WTC11 (cell line): ENCODE measurements around the gene CD207. TPM values are rescaled to one million over a fixed set of nuclear protein-coding genes. Genes with fewer than 3 reads are reported as not detected.

ENCODE experiments used
- ATAC-seq: fragments of 200-7000 bp; cut with Tn5 transposase; 2 replicates; pipeline ENCODE4 v1.10.0; 2021; ENCODE audit warnings: mild to moderate bottlenecking, moderate library complexity
- CTCF ChIA-PET: fragments of 300-600 bp; sonication (Branson Sonifier 250); formaldehyde crosslinking; loops from one replicate; lab custom pipeline; 2021; ENCODE audit warnings: antibody characterized with exemption; lab: Charles Lee
- POLR2A ChIA-PET: fragments of 350-600 bp; sonication (Branson Sonifier 250); formaldehyde crosslinking; loops from one replicate; lab custom pipeline; 2021; ENCODE audit warnings: antibody characterized with exemption; lab: Charles Lee
- DNase-seq: peaks from one replicate; pipeline ENCODE4 v3.0.0; 2021; ENCODE audit warnings: low spot score
- H3K27ac Mint-ChIP-seq: 2 replicates; pipeline ENCODE4 v1.8.0; 2021; ENCODE audit warnings: mixed read lengths
- H3K27me3 Mint-ChIP-seq: 2 replicates; pipeline ENCODE4 v1.8.0; 2021; ENCODE audit warnings: low read depth, mild to moderate bottlenecking, moderate library complexity, mixed read lengths
- H3K36me3 Mint-ChIP-seq: 2 replicates; pipeline ENCODE4 v1.8.0; 2021; ENCODE audit warnings: mixed read lengths
- H3K4me1 Mint-ChIP-seq: 2 replicates; pipeline ENCODE4 v1.8.0; 2022; ENCODE audit warnings: mixed read lengths
- H3K4me3 Mint-ChIP-seq: 2 replicates; pipeline ENCODE4 v1.8.0; 2021; ENCODE audit warnings: mild to moderate bottlenecking, moderate library complexity, mixed read lengths
- H3K9me3 Mint-ChIP-seq: 2 replicates; pipeline ENCODE4 v1.8.0; 2021; ENCODE audit warnings: mixed read lengths
- ELF4 ChIP-seq: sonication (generic); formaldehyde crosslinking; IDR thresholded peaks from 2 replicates; pipeline ENCODE4 v1.8.1; 2022; ENCODE audit warnings: low read depth, mild to moderate bottlenecking, moderate library complexity, missing genetic modification reagents
- ESRRA ChIP-seq: sonication (generic); formaldehyde crosslinking; IDR thresholded peaks from 2 replicates; pipeline ENCODE4 v1.8.1; 2022; ENCODE audit warnings: mild to moderate bottlenecking, missing genetic modification reagents, borderline replicate concordance
- FOXJ3 ChIP-seq: sonication (generic); formaldehyde crosslinking; IDR thresholded peaks from 2 replicates; pipeline ENCODE4 v1.9.0; 2021; ENCODE audit warnings: missing genetic modification reagents, mild to moderate bottlenecking, borderline replicate concordance
- FOXP1 ChIP-seq: sonication (generic); formaldehyde crosslinking; IDR thresholded peaks from 2 replicates; pipeline ENCODE4 v1.8.0; 2022; ENCODE audit warnings: missing genetic modification reagents, mild to moderate bottlenecking, moderate library complexity, borderline replicate concordance
- GABPB1 ChIP-seq: sonication (generic); formaldehyde crosslinking; IDR thresholded peaks from 2 replicates; pipeline ENCODE4 v1.8.1; 2023; ENCODE audit warnings: mild to moderate bottlenecking, missing genetic modification reagents
- GRHL2 ChIP-seq: fragments of 250-450 bp; sonication (Bioruptor Pico); IDR thresholded peaks from 2 replicates; pipeline ENCODE4 v1.8.0; 2022; ENCODE audit warnings: mild to moderate bottlenecking, moderate library complexity; ENCODE audit not compliant: insufficient replicate concordance, severe bottlenecking
- GTF2I ChIP-seq: fragments of 250-450 bp; sonication (Bioruptor Pico); conservative IDR thresholded peaks from 2 replicates; pipeline ENCODE4 v1.4.0; 2021; ENCODE audit warnings: mild to moderate bottlenecking
- JAZF1 ChIP-seq: fragments of 250-450 bp; sonication (Bioruptor Pico); IDR thresholded peaks from 2 replicates; pipeline ENCODE4 v1.9.0; 2021; ENCODE audit warnings: moderate library complexity, mild to moderate bottlenecking, inconsistent platforms
- JUN ChIP-seq: sonication (generic); formaldehyde crosslinking; IDR thresholded peaks from 2 replicates; pipeline ENCODE4 v1.8.0; 2023; ENCODE audit warnings: mild to moderate bottlenecking, missing genetic modification reagents
- KAT7 ChIP-seq: sonication (generic); formaldehyde crosslinking; IDR thresholded peaks from 2 replicates; pipeline ENCODE4 v1.8.1; 2023; ENCODE audit warnings: missing genetic modification reagents, mild to moderate bottlenecking, borderline replicate concordance
- NR1H2 ChIP-seq: sonication (generic); formaldehyde crosslinking; IDR thresholded peaks from 2 replicates; pipeline ENCODE4 v1.9.0; 2021; ENCODE audit warnings: mild to moderate bottlenecking, moderate library complexity, missing genetic modification reagents
- RELA ChIP-seq: sonication (generic); formaldehyde crosslinking; IDR thresholded peaks from 2 replicates; pipeline ENCODE4 v1.8.1; 2022; ENCODE audit warnings: missing genetic modification reagents, mild to moderate bottlenecking, borderline replicate concordance
- SMAD4 ChIP-seq: sonication (generic); formaldehyde crosslinking; IDR thresholded peaks from 2 replicates; pipeline ENCODE4 v1.8.0; 2022; ENCODE audit warnings: mild to moderate bottlenecking, missing genetic modification reagents
- TEAD4 ChIP-seq: sonication (generic); formaldehyde crosslinking; IDR thresholded peaks from 2 replicates; pipeline ENCODE4 v1.8.0; 2022; ENCODE audit warnings: mild to moderate bottlenecking, missing genetic modification reagents
- ZNF121 ChIP-seq: sonication (generic); formaldehyde crosslinking; IDR thresholded peaks from 2 replicates; pipeline ENCODE4 v1.8.0; 2023; ENCODE audit warnings: missing genetic modification reagents
- ZNF317 ChIP-seq: sonication (generic); formaldehyde crosslinking; IDR thresholded peaks from 2 replicates; pipeline ENCODE4 v1.8.1; 2023; ENCODE audit warnings: low read depth, mild to moderate bottlenecking, moderate library complexity, missing genetic modification reagents, borderline replicate concordance
- total RNA-seq: library from RNA; stranded (reverse); gene quantifications from 3 replicates; pipeline ENCODE4 v1.2.3, GENCODE V29; 2021
- TF ChIP-seq, protein P1 (sequence below): sonication (generic); formaldehyde crosslinking; IDR thresholded peaks from 2 replicates; pipeline ENCODE4 v1.8.0; 2022; ENCODE audit warnings: missing genetic modification reagents
- TF ChIP-seq, protein P2 (sequence below): sonication (generic); formaldehyde crosslinking; IDR thresholded peaks from 2 replicates; pipeline ENCODE4 v1.8.1; 2023; ENCODE audit warnings: mild to moderate bottlenecking, missing genetic modification reagents
- TF ChIP-seq, protein P3 (sequence below): sonication (generic); formaldehyde crosslinking; IDR thresholded peaks from 2 replicates; pipeline ENCODE4 v1.8.1; 2022; ENCODE audit warnings: low read depth, missing genetic modification reagents, borderline replicate concordance
- TF ChIP-seq, protein P4 (sequence below): fragments of 250-450 bp; sonication (Bioruptor Pico); IDR thresholded peaks from 2 replicates; pipeline ENCODE4 v1.9.0; 2021; ENCODE audit warnings: moderate library complexity, mild to moderate bottlenecking, inconsistent platforms, borderline replicate concordance
- TF ChIP-seq, protein P5 (sequence below): sonication (generic); formaldehyde crosslinking; IDR thresholded peaks from 2 replicates; pipeline ENCODE4 v1.8.1; 2023; ENCODE audit warnings: mild to moderate bottlenecking, missing genetic modification reagents, moderate library complexity
- TF ChIP-seq, protein P6 (sequence below): sonication (generic); formaldehyde crosslinking; IDR thresholded peaks from 2 replicates; pipeline ENCODE4 v1.8.0; 2023; ENCODE audit warnings: missing genetic modification reagents
- TF ChIP-seq, protein P7 (sequence below): fragments of 250-450 bp; sonication (Bioruptor Pico); IDR thresholded peaks from 2 replicates; pipeline ENCODE4 v1.9.0; 2021; ENCODE audit warnings: mild to moderate bottlenecking
- TF ChIP-seq, protein P8 (sequence below): sonication (generic); formaldehyde crosslinking; IDR thresholded peaks from 2 replicates; pipeline ENCODE4 v1.8.0; 2022; ENCODE audit warnings: mild to moderate bottlenecking, missing genetic modification reagents

The CD207 gene
- total RNA-seq, 1 experiment from 2014 or later, result not detected

DNA sequence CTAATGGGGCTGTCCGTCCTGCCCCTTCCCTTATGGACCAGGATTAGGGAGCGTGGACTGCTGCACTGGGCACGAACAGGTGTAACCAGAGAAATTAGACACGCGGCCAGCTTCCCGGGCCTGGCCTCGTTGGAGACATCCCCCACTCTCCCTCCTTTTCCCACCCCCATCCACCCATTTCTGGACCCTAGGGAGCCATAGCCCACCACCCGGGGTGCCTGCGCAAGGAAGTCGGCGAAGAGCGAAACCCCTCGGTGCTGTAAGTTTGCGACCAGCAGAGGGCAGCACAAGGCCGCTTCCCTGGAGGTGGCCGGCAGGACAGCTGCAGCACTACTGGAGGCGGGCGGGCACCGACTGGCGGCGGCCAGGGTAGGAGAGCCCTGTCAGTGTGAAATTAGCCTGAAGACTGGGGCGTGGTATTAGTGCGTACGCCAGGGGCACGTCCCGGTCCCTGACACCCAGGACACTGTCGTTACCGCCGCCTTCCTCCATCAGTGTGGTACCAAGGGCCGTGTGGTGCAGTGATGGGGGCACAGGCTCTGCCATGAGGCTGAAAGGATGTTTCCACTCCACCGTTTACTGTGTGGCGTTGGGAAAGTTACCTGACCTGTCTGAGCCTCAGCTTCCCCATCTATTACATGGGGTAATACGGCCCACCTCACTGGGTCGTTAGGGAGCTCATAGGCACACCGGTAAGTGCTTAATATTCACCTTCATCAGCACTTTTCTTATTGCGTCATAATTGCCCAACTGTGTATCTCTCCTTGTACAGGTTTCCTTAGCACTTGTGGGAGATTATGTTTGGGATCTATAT, 36.0 kb upstream of the CD207 start:
- DNase-seq (peak; percentile 95), ATAC-seq (peak; percentile 98)
- H3K4me1 Mint-ChIP-seq, result no peaks in the 10 kb centered on the region
- H3K36me3 Mint-ChIP-seq, result no peaks in the 10 kb centered on the region
- H3K4me3 Mint-ChIP-seq, result no peak overlapping the region
- no peaks in the 10 kb centered on the region for H3K9me3 Mint-ChIP-seq
- H3K27me3 Mint-ChIP-seq, result peaks cover 65% of the 10 kb centered on the region
- CTCF ChIA-PET, result interaction anchor here (0.6 to 9.5 kb wide), 27 partner anchors 9 to 570 kb away, joined by 3 to 88 read pairs (median 4); partner anchors contain the start of genes ATP6V1B1, FAM136A and FIGLA
- POLR2A ChIA-PET, result no interaction called here
- no peak overlapping the region for H3K27ac Mint-ChIP-seq
- TF ChIP-seq, protein P1, sequence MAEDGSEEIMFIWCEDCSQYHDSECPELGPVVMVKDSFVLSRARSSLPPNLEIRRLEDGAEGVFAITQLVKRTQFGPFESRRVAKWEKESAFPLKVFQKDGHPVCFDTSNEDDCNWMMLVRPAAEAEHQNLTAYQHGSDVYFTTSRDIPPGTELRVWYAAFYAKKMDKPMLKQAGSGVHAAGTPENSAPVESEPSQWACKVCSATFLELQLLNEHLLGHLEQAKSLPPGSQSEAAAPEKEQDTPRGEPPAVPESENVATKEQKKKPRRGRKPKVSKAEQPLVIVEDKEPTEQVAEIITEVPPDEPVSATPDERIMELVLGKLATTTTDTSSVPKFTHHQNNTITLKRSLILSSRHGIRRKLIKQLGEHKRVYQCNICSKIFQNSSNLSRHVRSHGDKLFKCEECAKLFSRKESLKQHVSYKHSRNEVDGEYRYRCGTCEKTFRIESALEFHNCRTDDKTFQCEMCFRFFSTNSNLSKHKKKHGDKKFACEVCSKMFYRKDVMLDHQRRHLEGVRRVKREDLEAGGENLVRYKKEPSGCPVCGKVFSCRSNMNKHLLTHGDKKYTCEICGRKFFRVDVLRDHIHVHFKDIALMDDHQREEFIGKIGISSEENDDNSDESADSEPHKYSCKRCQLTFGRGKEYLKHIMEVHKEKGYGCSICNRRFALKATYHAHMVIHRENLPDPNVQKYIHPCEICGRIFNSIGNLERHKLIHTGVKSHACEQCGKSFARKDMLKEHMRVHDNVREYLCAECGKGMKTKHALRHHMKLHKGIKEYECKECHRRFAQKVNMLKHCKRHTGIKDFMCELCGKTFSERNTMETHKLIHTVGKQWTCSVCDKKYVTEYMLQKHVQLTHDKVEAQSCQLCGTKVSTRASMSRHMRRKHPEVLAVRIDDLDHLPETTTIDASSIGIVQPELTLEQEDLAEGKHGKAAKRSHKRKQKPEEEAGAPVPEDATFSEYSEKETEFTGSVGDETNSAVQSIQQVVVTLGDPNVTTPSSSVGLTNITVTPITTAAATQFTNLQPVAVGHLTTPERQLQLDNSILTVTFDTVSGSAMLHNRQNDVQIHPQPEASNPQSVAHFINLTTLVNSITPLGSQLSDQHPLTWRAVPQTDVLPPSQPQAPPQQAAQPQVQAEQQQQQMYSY (CRISPR knock-in tag), result no peak
- TF ChIP-seq TEAD4 (CRISPR knock-in tag) (no peak), NR1H2 (CRISPR knock-in tag) (no peak), RELA (no peak), SMAD4 (no peak), JUN (no peak), FOXJ3 (CRISPR knock-in tag) (no peak), JAZF1 (CRISPR knock-in tag) (no peak), FOXP1 (CRISPR knock-in tag) (peak; percentile 27; the same call in 1 of the 2 replicates), KAT7 (CRISPR knock-in tag) (no peak), ESRRA (CRISPR knock-in tag) (no peak), GABPB1 (CRISPR knock-in tag) (peak; percentile 26; the same call in 1 of the 2 replicates), ZNF317 (CRISPR knock-in tag) (no peak), GTF2I (CRISPR knock-in tag) (peak; percentile 55; the same call in 1 of the 2 replicates), ELF4 (CRISPR knock-in tag) (no peak), GRHL2 (no peak), ZNF121 (CRISPR knock-in tag) (no peak; the same call in 1 of the 2 replicates)
- TF ChIP-seq, protein P2, sequence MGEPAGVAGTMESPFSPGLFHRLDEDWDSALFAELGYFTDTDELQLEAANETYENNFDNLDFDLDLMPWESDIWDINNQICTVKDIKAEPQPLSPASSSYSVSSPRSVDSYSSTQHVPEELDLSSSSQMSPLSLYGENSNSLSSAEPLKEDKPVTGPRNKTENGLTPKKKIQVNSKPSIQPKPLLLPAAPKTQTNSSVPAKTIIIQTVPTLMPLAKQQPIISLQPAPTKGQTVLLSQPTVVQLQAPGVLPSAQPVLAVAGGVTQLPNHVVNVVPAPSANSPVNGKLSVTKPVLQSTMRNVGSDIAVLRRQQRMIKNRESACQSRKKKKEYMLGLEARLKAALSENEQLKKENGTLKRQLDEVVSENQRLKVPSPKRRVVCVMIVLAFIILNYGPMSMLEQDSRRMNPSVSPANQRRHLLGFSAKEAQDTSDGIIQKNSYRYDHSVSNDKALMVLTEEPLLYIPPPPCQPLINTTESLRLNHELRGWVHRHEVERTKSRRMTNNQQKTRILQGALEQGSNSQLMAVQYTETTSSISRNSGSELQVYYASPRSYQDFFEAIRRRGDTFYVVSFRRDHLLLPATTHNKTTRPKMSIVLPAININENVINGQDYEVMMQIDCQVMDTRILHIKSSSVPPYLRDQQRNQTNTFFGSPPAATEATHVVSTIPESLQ (CRISPR knock-in tag), result no peak
- TF ChIP-seq, protein P3, sequence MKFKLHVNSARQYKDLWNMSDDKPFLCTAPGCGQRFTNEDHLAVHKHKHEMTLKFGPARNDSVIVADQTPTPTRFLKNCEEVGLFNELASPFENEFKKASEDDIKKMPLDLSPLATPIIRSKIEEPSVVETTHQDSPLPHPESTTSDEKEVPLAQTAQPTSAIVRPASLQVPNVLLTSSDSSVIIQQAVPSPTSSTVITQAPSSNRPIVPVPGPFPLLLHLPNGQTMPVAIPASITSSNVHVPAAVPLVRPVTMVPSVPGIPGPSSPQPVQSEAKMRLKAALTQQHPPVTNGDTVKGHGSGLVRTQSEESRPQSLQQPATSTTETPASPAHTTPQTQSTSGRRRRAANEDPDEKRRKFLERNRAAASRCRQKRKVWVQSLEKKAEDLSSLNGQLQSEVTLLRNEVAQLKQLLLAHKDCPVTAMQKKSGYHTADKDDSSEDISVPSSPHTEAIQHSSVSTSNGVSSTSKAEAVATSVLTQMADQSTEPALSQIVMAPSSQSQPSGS (CRISPR knock-in tag), result no peak
- TF ChIP-seq, protein P4, sequence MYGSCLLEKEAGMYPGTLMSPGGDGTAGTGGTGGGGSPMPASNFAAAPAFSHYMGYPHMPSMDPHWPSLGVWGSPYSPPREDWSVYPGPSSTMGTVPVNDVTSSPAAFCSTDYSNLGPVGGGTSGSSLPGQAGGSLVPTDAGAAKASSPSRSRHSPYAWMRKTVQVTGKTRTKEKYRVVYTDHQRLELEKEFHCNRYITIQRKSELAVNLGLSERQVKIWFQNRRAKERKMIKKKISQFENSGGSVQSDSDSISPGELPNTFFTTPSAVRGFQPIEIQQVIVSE (CRISPR knock-in tag), result no peak
- TF ChIP-seq, protein P5, sequence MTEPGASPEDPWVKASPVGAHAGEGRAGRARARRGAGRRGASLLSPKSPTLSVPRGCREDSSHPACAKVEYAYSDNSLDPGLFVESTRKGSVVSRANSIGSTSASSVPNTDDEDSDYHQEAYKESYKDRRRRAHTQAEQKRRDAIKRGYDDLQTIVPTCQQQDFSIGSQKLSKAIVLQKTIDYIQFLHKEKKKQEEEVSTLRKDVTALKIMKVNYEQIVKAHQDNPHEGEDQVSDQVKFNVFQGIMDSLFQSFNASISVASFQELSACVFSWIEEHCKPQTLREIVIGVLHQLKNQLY (CRISPR knock-in tag), result no peak
- TF ChIP-seq, protein P6, sequence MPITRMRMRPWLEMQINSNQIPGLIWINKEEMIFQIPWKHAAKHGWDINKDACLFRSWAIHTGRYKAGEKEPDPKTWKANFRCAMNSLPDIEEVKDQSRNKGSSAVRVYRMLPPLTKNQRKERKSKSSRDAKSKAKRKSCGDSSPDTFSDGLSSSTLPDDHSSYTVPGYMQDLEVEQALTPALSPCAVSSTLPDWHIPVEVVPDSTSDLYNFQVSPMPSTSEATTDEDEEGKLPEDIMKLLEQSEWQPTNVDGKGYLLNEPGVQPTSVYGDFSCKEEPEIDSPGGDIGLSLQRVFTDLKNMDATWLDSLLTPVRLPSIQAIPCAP (CRISPR knock-in tag), result no peak
- TF ChIP-seq, protein P7, sequence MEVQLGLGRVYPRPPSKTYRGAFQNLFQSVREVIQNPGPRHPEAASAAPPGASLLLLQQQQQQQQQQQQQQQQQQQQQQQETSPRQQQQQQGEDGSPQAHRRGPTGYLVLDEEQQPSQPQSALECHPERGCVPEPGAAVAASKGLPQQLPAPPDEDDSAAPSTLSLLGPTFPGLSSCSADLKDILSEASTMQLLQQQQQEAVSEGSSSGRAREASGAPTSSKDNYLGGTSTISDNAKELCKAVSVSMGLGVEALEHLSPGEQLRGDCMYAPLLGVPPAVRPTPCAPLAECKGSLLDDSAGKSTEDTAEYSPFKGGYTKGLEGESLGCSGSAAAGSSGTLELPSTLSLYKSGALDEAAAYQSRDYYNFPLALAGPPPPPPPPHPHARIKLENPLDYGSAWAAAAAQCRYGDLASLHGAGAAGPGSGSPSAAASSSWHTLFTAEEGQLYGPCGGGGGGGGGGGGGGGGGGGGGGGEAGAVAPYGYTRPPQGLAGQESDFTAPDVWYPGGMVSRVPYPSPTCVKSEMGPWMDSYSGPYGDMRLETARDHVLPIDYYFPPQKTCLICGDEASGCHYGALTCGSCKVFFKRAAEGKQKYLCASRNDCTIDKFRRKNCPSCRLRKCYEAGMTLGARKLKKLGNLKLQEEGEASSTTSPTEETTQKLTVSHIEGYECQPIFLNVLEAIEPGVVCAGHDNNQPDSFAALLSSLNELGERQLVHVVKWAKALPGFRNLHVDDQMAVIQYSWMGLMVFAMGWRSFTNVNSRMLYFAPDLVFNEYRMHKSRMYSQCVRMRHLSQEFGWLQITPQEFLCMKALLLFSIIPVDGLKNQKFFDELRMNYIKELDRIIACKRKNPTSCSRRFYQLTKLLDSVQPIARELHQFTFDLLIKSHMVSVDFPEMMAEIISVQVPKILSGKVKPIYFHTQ, result no peak
- TF ChIP-seq, protein P8, sequence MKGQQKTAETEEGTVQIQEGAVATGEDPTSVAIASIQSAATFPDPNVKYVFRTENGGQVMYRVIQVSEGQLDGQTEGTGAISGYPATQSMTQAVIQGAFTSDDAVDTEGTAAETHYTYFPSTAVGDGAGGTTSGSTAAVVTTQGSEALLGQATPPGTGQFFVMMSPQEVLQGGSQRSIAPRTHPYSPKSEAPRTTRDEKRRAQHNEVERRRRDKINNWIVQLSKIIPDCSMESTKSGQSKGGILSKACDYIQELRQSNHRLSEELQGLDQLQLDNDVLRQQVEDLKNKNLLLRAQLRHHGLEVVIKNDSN, result no peak
